K562 (cell line): ENCODE measurements around the gene SELENOT. TPM values are rescaled to one million over a fixed set of nuclear protein-coding genes. Genes with fewer than 3 reads are reported as not detected.

Experiments used
- ATAC-seq: fragments of 200-7000 bp; cut with Tn5 transposase; 3 replicates; pipeline ENCODE4 v1.9.1; 2020; ENCODE audit warnings: moderate library complexity
- BruUV-seq: library from RNA; stranded (reverse); fragments of 400-500 nt; replicated peaks from 2 replicates; lab custom pipeline; 2021; lab: Mats Ljungman, UMichigan
- CTCF ChIA-PET: fragments of 300-600 bp; formaldehyde crosslinking; extraction: SDS; loops from one replicate; lab custom pipeline; 2021; ENCODE audit warnings: low intra/inter-chr PET ratio; lab: Yijun Ruan, JAX
- POLR2A ChIA-PET: fragments of 300-600, 350-650 bp; sonication (Branson Sonifier 250); formaldehyde crosslinking; extraction: SDS; loops from one replicate; lab custom pipeline; 2021; ENCODE audit warnings: antibody characterized with exemption, inconsistent platforms; lab: Yijun Ruan, JAX
- DNase-seq, 4 experiments: peaks; one replicate each; pipeline versions ENCODE4 v3.0.0 to v3.0.0-alpha.2; 2011 to 2018; ENCODE audit warnings: low spot score in 3 of 4, mixed read lengths in 3 of 4; ENCODE audit errors: extremely low read depth in 1 of 4
- FAIRE-seq: peaks from 2 replicates; lab custom pipeline; 2011; peaks lifted over from hg19 to GRCh38; lab: Jason Lieb, UNC
- H2AFZ ChIP-seq: 2 replicates; pipeline ENCODE4 v1.6.0; 2011; ENCODE audit warnings: low read depth, low read length, control low read depth, inconsistent platforms
- H3K27ac ChIP-seq: fragments of 200-600 bp; 3 replicates; pipeline ENCODE4 v1.8.0; 2011; ENCODE audit warnings: low read depth, mild to moderate bottlenecking, control low read depth, inconsistent platforms, low read length, moderate library complexity, mixed read lengths; ENCODE audit errors: extremely low read depth
- H3K27me3 ChIP-seq, 2 experiments: fragments of 300-600 bp in 1 of 2; 2 replicates in 1 of 2; 3 replicates in 1 of 2; pipeline versions ENCODE4 v1.6.0 to v1.8.0; 2011; ENCODE audit warnings: inconsistent platforms in 2 of 2, low read length in 2 of 2, mild to moderate bottlenecking in 1 of 2, mixed read lengths in 1 of 2, moderate library complexity in 1 of 2; ENCODE audit not compliant: control insufficient read depth in 2 of 2, insufficient read depth in 2 of 2
- H3K36me3 ChIP-seq: fragments of 300-600 bp; 3 replicates; pipeline ENCODE4 v1.8.0; 2011; ENCODE audit warnings: mild to moderate bottlenecking, low read length, inconsistent platforms; ENCODE audit not compliant: control insufficient read depth, insufficient read depth
- H3K4me1 ChIP-seq, 2 experiments: fragments of 200-600 bp in 1 of 2; replicated peaks in 1 of 2; 2 replicates in 1 of 2; 3 replicates in 1 of 2; pipeline versions ENCODE4 v1.5.1 to v1.8.0; 2011; ENCODE audit warnings: inconsistent platforms in 2 of 2, low read length in 2 of 2, mild to moderate bottlenecking in 1 of 2, mixed read lengths in 1 of 2, moderate library complexity in 1 of 2; ENCODE audit not compliant: control insufficient read depth in 2 of 2, insufficient read depth in 2 of 2
- H3K4me2 ChIP-seq: 2 replicates; pipeline ENCODE4 v1.6.1; 2011; ENCODE audit warnings: low read length, control low read depth, inconsistent platforms, mixed read lengths; ENCODE audit not compliant: insufficient read depth
- H3K4me3 ChIP-seq: fragments of 200-600 bp; sonication (generic), shearing (Covaris generic); 2 replicates; pipeline ENCODE4 v1.5.1; 2016; ENCODE audit warnings: control low read depth, inconsistent platforms
- H3K79me2 ChIP-seq: fragments of 200-600 bp; 3 replicates; pipeline ENCODE4 v1.8.0; 2011; ENCODE audit warnings: low read length, inconsistent platforms; ENCODE audit not compliant: control insufficient read depth, insufficient read depth
- H3K9ac ChIP-seq, 2 experiments: 2 replicates each; pipeline versions ENCODE4 v1.6.0 to v1.6.1; 2011; ENCODE audit warnings: low read depth in 2 of 2, low read length in 2 of 2, control low read depth in 1 of 2, inconsistent platforms in 1 of 2, mild to moderate bottlenecking in 1 of 2, mixed read lengths in 1 of 2; ENCODE audit not compliant: insufficient read depth in 1 of 2
- H3K9me1 ChIP-seq: one replicate; pipeline ENCODE4 v1.6.0; 2011; ENCODE audit warnings: inconsistent platforms, mild to moderate bottlenecking, low read length, moderate library complexity; ENCODE audit not compliant: control insufficient read depth, insufficient read depth
- H3K9me3 ChIP-seq: replicated peaks from 2 replicates; pipeline ENCODE4 v1.5.1; 2011; ENCODE audit warnings: low read depth, low read length, inconsistent platforms; ENCODE audit not compliant: control insufficient read depth, insufficient read depth
- H4K20me1 ChIP-seq: replicated peaks from 2 replicates; pipeline ENCODE4 v1.6.1; 2011; ENCODE audit warnings: low read length, inconsistent platforms, mixed read lengths; ENCODE audit not compliant: control insufficient read depth, insufficient read depth
- C11orf30 ChIP-seq: fragments of 450-650 bp; IDR thresholded peaks from 2 replicates; pipeline ENCODE4 v1.6.1; 2016; ENCODE audit warnings: low read depth, mild to moderate bottlenecking
- CHD7 ChIP-seq: fragments of 200-600 bp; sonication (generic); IDR thresholded peaks from one replicate; pipeline ENCODE4 v1.6.1; 2012; ENCODE audit warnings: mild to moderate bottlenecking, low read depth, low read length, inconsistent platforms
- ESRRA ChIP-seq: fragments of 450-650 bp; IDR thresholded peaks from 2 replicates; pipeline ENCODE4 v1.6.1; 2014; ENCODE audit warnings: low read depth, mild to moderate bottlenecking, moderate library complexity, borderline replicate concordance
- PHTF2 ChIP-seq: fragments of 250-450 bp; sonication (Bioruptor Pico); IDR thresholded peaks from 2 replicates; pipeline ENCODE4 v1.5.0; 2021; ENCODE audit warnings: mild to moderate bottlenecking
- POU5F1 ChIP-seq: fragments of 150-350 bp; IDR thresholded peaks from 2 replicates; pipeline ENCODE4 v1.6.1; 2014; ENCODE audit warnings: borderline replicate concordance, low read length, low read depth, mild to moderate bottlenecking; ENCODE audit not compliant: partially characterized antibody
- ZMIZ1 ChIP-seq, 2 experiments: fragments of 150-350 bp in 1 of 2; IDR thresholded peaks; 2 replicates each; pipeline ENCODE4 v1.6.1; 2012 to 2016; ENCODE audit warnings: low read depth in 2 of 2, low read length in 2 of 2, mild to moderate bottlenecking in 1 of 2, moderate library complexity in 1 of 2
- WGBS: fragments of 100-300 bp; shearing (Covaris generic); methylation state at CpG from one replicate; pipeline ENCODE4 v1.1.6; 2016; ENCODE audit warnings: low coverage, mixed read lengths; ENCODE audit not compliant: insufficient coverage; ENCODE audit errors: missing lambda C conversion rate; 5-methylcytosine and 5-hydroxymethylcytosine counted together
- in situ Hi-C: fragments of 300-500 bp; cut with MboI; formaldehyde crosslinking; loops from 4 replicates; pipeline ENCODE4 v1.15.0; 2018; ENCODE audit warnings: inconsistent platforms, mixed read lengths
- intact Hi-C: fragments of 100-400 bp; cut with micrococcal nuclease; formaldehyde crosslinking; loops from 2 replicates; pipeline ENCODE4 v1.14.2; 2022
- polyA plus RNA-seq, 8 experiments: library from polyadenylated mRNA; depleted of rRNA in 4 of 8; stranded (reverse) in 5 of 8; unstranded in 3 of 8; fragments of >200 nt; fragmentation: Nextera tagmentation in 2 of 8; fragmentation: Illumina TruSeq in 1 of 8; extraction: Ambion mirVana in 2 of 8; extraction: Trizol in 1 of 8; gene quantifications; 2 replicates each; pipeline versions ENCODE4 v1.2.1 to v1.2.3, GENCODE V29; 2011 to 2014; ENCODE audit warnings: inconsistent platforms in 1 of 8, missing spikeins in 1 of 8
- total RNA-seq, 7 experiments: library from RNA; depleted of rRNA in 6 of 7; stranded (reverse); fragments of >200 nt in 6 of 7; fragmentation: Illumina TruSeq in 2 of 7; extraction: Trizol in 2 of 7; gene quantifications; 2 replicates each; pipeline versions ENCODE4 v1.2.1 to v1.2.3, GENCODE V29; 2011 to 2021; ENCODE audit warnings: low replicate concordance in 1 of 7

Gene SELENOT
- total and polyA plus RNA-seq, 9 of the 15 experiments (the other 6 are each of a cell fraction or from before 2014, with no cell fraction given): 33.0 to 411 (median 91.9) TPM

GRCh38 chr3:150613034-150613433 lies 9.9 kb downstream of the SELENOT start:
- no peak overlapping the region for H3K9ac ChIP-seq
- peaks cover under 1 to 12% of the 10 kb centered on the region in 2 experiments; a peak in 3 of 5 replicates for H3K4me1 ChIP-seq
- H4K20me1 ChIP-seq: 0 out of 2 replicates have a peak, but pooled peaks cover 5% of the 10 kb centered on the region
- 69% methylated on average over 2 of the region's 2 CpGs for WGBS
- H3K79me2 ChIP-seq: peaks cover 82% of the 10 kb centered on the region
- ChIA-PET CTCF (no interaction called here), POLR2A (interaction anchor here (0.6 kb wide), 1 partner anchor 10 kb away, joined by 3 read pairs; the partner anchor contains the start of gene SELENOT)
- H3K36me3 ChIP-seq: peaks cover 50% of the 10 kb centered on the region
- H3K9me1 ChIP-seq: no peaks in the 10 kb centered on the region
- H3K4me2 ChIP-seq: no peak overlapping the region
- H3K4me3 ChIP-seq: no peak overlapping the region
- no peaks in the 10 kb centered on the region for H3K27me3 ChIP-seq
- intact Hi-C loops (no loop called here), in situ Hi-C loops (no loop called here)
- FAIRE-seq: no peak
- ATAC-seq: peak; percentile 57
- H2AFZ ChIP-seq: no peak overlapping the region
- peak in 1 of 4 experiments; percentile 37 for DNase-seq
- H3K9me3 ChIP-seq: no peaks in the 10 kb centered on the region
- BruUV-seq: no TSS peak
- H3K27ac ChIP-seq: no peak overlapping the region
- TF ChIP-seq C11orf30: peak; percentile 90
- TF ChIP-seq ESRRA: peak; percentile 45; the same call in 1 of the 2 replicates
- TF ChIP-seq POU5F1: no peak
- TF ChIP-seq ZMIZ1 (IDR thresholded peaks at IDR 0.05; ENCODE audit: low read depth in 2 of 2, low read length in 2 of 2): no peak
- TF ChIP-seq CHD7: no peak
- TF ChIP-seq PHTF2: no peak
